Epithelial cell of alveolus of lung (primary cell): ENCODE data around the gene HYLS1. TPM values are rescaled to one million over a fixed set of nuclear protein-coding genes. Genes with fewer than 3 reads are reported as not detected.

Source experiments
- total RNA-seq: library from RNA; depleted of rRNA; stranded (reverse); fragments of >200 nt; gene quantifications from 2 replicates; pipeline ENCODE4 v1.2.1, GENCODE V29; 2015

Gene HYLS1, protein sequence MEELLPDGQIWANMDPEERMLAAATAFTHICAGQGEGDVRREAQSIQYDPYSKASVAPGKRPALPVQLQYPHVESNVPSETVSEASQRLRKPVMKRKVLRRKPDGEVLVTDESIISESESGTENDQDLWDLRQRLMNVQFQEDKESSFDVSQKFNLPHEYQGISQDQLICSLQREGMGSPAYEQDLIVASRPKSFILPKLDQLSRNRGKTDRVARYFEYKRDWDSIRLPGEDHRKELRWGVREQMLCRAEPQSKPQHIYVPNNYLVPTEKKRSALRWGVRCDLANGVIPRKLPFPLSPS
- 4.4 and 8.3 TPM in 2 replicates for total RNA-seq

DNA sequence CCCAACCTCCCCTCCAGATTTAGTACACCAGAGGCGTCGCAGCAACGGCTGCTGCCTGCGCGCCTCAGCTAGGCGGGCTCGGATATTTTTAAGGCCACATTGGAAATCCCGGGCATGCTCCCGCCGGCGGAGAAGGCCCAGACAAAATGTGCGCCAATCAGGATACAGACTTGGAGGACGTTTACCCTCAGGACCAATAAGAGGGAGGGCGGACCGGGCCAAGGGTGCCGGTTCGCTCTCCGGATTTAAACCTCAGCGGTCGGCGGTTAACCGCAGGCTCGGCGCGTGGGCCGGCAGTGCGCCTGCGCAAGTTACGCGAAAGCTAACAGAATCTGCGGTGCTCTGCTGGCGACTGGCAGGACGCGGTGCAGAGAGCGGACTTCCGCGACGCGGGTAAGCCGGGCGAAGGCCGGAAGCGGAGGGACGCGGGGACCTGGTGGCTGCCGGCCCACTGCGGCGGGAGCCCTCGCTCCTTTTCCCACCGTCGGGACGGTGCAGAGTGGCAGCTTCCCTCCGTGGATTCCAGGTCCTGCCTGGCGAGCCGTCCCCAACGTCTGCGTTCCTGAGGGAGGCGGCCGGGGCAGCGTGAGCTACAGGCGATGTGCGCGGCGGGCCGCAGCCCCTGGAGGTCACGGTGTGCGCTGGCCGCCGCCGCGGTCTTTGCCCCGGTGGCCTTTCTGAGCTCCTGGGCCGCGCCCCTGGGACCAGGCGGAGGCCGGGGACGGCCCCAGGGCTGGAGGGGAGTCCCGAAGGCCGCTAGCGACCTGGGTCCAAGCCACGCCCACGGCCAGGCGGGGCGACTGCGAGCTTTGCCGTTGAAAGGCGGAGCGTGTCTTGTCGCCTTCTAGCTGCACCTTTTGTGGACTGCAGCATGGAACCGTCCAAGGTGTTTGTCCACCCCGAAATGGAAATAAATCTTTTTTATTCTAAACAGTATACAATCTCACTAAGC lies at the start of gene HYLS1:
HYLS1 (plus strand) TSS at position 296 of the 952 bp plus-strand sequence. CDS start 11,701 bp downstream, outside the sequence.

DNA sequence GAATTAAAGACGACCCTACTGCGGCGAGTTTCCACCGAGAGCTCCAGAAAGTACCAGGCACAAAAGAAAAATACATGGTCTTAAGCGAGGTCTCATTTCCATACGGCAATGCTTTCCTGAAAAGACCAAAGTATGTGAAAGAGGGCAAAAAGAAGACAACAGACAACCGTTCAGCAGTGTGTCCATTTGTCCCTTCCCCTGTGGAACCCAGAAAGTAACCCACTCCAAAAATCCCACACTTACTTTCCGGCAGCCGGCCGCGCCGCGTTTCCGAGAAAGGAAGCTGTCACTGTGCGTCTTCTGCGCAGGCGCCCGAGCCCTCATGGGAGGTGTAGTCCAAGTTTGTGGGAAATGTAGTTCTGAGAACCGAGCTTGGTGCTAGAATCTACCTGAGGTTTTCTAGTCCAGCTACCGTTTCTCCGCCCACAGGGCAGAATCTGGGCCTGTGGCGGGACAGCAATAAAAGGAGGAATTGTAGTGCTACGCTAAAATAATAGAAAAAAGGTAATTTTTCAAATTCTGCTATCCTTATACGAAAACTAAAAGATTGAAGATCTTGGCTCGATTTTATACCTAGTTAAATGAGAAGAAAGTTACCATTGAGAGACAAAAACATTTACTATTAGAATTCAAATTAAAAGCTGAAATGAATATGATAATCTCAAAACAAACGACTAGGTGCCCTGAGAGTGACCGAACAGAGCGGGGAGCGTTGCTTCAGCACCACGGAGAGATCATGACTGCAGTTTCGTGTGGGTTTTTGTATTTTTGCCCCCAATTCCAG lies 15.7 kb downstream of the HYLS1 start, which contains the start of gene PUS3:
PUS3 (minus strand) TSS at position 280 of the 784 bp plus-strand sequence. CDS start 6,922 bp downstream, outside the sequence.

DNA sequence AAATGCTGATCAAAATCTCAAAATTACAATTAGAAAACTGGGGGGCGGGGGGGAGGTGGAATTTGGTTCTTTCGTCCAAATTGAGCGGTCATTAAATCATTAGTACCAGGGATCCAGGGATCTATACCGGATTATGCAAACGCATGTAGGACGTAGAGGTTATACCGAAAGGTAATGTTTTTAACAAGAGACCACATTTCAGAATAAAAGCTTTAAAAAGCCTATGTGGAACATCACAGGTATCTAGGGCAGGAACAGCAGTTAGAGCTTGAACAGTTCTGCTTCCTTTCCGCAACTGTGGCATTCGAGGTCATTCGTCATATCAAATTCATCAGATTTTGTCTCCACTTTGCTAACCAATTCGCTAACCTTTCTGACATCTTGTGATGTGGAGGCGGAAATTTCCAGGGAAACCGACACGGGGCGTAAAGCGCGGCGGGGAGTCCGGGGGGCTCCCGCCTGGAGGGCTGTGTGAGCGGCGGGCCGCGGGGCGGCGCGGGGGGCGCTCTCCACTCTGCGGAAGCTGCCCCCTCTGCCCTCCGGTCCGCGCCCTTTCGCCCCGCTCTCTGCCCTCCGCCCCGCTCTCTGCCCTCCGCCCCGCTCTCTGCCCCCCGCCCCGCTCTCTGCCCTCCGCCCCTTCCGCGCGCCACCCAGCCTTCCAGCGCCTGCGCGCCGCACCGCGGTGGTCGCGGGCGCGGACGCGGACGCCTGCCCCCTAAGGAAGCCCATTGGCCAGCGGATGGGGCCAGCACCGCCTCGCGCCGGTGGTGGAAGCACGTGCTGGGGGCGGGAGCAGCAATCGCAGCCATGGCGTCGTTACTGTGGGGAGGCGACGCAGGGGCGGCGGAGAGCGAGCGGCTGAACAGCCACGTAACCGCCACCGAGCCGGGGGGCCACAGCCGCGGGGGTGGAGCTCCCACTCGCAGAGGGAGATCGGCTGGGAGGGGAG lies 16.5 kb downstream of the HYLS1 start, which contains the start of gene DDX25:
DDX25 (plus strand) TSS at position 798 of the 949 bp plus-strand sequence; CDS start at position 808, 10 bp downstream.

DNA sequence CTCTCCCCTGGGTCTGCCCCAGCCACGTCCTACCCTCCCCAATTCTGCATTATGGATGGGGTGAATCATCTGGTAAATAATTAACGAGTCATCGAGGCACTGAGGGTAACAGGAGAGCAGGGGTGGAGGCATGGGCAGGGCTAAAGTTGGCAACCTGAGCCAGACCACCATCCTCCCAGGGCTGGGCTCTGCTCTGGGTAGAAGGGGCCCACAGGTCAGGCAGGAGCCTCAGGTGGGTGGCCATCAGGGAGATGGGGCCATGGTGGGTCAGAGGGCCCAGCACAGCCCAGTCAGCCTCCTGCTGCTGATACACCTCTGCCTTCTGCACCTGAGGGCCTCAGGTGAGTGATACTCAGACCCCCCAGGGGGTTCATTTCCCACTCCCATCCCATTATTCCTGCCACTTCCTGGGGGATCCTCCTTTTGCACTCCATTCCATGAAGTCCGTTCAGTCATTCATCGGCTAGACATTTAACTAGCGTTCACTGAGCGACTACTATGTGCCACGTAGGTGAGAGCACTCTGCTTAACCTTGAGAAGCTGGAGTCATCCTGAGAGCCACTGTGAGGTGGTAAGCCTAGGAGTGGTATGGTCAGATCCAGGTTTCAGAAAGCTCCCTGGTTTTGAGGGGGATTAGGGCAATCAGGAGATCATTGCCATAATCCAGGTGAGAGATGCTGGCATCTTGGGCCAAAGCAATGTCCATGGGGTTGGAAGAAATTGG lies 58.5 kb downstream of the HYLS1 start, which contains the start of gene VSIG10L2:
VSIG10L2 (plus strand) TSS at position 248 of the 724 bp plus-strand sequence; CDS start at position 260, 12 bp downstream.

Other genes with a start within 250 kb of the HYLS1 start
- gene ACRV1, start 206.8 kb upstream of the HYLS1 start, total RNA-seq: not detected in 2 replicates
- not detected in 2 replicates for gene PATE1, start 141.4 kb upstream of the HYLS1 start, total RNA-seq
- not detected in 2 replicates for gene PATE2, start 108.8 kb upstream of the HYLS1 start, total RNA-seq
- not detected in 2 replicates for gene PATE3, start 99.5 kb upstream of the HYLS1 start, total RNA-seq
- not detected in 2 replicates for gene PATE4, start 54.4 kb upstream of the HYLS1 start, total RNA-seq
- 8.1 and 22.2 TPM in 2 replicates for gene PUS3, start 15.5 kb downstream of the HYLS1 start, total RNA-seq
- not detected in 2 replicates for gene DDX25, start 16.8 kb downstream of the HYLS1 start, total RNA-seq
- not detected in 2 replicates for gene VSIG10L2, start 58.4 kb downstream of the HYLS1 start, total RNA-seq
- 1.3 and 12.1 TPM in 2 replicates for gene CDON, start 175.2 kb downstream of the HYLS1 start, total RNA-seq